GM18520 (cell line): ENCODE results near the gene SEBOX.
A peak's percentile ranks its signal among the peaks of the same experiment; 100 is the strongest.

Experiments
- ATAC-seq: cut with Tn5 transposase; IDR thresholded peaks from one replicate; pipeline ENCODE4 v1.9.1; 2021; ENCODE audit not compliant: unreplicated experiment

SEBOX gene

GRCh38 chr17:28369684-28370034 is 4.7 kb upstream of the SEBOX start:
- ATAC-seq, result no peak

GRCh38 chr17:28368915-28369683 is 4.1 kb upstream of the SEBOX start:
- ATAC-seq, result no peak

- no peak for ATAC-seq
Measured at GRCh38 chr17:28368306-28368831, 3.4 kb upstream of the SEBOX start.

- ATAC-seq, result no peak
Measured at GRCh38 chr17:28367641-28368305, 2.8 kb upstream of the SEBOX start.

GRCh38 chr17:28366605-28367004 is 1.6 kb upstream of the SEBOX start:
- no peak for ATAC-seq

GRCh38 chr17:28365487-28365886 is 488 bp upstream of the SEBOX start:
- ATAC-seq, result no peak

GRCh38 chr17:28363776-28364650 is 986 bp downstream of the SEBOX start:
- ATAC-seq, result no peak

DNA sequence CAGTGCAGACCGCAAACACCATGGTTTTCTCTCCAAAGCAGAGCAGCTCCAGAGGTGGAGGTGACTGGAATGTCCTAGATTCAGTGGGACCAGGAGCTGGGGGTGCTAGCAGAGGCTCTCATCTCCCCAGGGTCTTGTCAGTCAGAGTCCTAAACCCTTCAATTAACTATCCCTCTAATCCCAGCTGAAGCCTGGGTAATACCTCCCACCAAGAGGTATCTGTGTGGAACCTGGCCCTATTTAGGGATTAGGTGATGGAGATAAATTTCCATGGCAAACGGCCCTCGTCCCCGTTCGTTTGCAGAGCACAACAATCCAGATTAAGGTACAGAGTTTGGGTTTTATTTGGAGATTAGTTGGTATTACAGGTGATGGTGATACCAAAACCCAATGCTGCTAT is 1.8 kb downstream of the SEBOX start:
- no peak for ATAC-seq

- ATAC-seq, result no peak
Measured at GRCh38 chr17:28357901-28358197, 7.2 kb downstream of the SEBOX start.

GRCh38 chr17:28357061-28357900 is 7.7 kb downstream of the SEBOX start, which contains the start of gene POLDIP2:
Gene POLDIP2, minus strand, starts transcription at chr17:28357527. Its CDS starts 79 bp downstream, at chr17:28357448.
- ATAC-seq, result peak; percentile 90

DNA sequence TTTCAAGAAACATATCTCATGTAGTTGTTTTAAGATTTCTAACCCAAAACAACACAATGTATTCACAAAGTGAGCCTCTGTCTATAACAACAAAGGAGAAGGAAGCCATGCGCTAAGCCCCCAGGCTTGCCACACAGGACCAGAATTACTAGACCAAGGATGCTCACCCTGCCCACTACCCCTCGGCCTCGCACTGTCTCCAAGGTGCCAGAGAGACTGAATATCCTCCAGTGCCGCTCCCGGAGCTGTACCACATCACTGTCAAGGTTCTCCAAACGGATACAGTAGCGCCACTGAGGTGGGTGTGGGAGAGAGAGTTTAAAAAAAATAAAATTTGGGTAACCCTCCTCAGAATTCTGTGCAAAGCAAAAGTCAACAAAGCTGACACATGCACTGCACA is 14.7 kb downstream of the SEBOX start:
- ATAC-seq, result no peak

- ATAC-seq, result no peak
Measured at GRCh38 chr17:28348979-28349378, 16.0 kb downstream of the SEBOX start.

DNA sequence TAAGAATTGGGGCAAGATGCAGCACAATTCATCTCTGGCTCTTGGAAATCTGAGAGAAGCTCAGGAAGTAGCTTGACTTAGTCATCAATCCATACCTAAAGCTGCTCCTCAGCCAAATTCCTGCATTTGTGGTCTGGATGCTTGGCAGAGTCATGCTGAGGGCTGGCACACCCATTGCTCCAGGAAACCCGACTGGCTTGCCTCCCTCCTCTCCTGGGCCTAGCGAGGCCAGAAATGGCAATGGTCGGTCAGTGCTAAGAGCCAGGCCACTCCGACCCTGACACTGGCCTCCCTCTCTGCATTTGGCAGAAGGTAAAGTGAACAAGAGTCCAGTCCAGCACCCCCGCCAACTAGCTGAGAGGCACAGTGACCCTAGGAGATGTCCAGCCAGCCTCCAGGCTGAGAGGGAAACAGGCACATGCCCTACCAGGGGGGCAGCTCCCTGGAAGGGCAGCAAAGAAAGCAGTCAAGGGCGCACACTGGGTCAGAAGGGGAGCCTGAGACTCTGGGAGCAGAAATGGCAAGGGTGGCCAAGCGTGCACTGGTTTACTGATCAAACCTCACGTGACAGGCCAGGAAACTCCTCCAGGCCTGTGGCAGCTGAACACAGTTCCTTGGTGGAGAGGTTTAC is 17.6 kb downstream of the SEBOX start:
- no peak for ATAC-seq

DNA sequence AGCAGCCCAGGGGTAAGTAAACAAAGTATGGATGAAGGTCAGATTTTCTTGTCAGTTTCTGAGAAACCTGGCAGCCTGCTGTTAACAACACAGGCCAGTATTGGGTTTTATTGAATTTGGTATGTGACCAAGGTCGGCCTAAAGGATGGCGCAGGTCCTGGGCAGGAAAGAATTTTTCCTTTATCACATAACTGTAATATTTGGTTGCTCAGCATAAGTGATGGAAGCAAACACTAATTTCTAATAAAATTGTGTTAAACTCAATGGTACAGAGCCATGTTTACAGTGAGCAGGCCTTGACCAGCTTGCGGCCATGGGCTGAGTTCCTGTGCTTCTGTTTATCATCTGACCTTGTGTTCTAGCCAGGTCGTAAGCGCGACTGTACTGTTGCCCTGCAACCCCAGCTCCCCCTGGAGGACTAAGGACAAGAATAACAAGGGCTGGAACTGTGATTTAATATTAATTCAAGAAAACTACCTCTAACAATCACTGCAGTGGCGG is 18.2 kb downstream of the SEBOX start:
- no peak for ATAC-seq

DNA sequence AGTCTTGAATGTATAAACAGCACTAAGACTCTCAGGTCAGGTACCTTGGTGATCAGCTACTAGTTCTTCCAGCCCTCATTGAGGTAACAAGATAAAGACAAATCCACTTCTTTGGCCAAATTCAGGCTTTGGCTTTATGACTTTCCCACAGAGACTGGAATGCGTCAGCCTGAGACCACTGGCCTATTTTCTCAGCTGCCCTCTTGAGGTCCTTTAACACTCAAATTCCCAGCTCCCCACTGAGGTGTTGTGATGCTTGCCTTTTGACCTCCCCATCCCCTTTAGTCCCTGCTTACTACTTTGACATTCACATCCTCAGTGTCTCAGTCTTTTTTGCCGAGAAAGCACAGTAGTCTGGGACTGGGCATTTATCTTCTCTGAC is 18.8 kb downstream of the SEBOX start:
- no peak for ATAC-seq

DNA sequence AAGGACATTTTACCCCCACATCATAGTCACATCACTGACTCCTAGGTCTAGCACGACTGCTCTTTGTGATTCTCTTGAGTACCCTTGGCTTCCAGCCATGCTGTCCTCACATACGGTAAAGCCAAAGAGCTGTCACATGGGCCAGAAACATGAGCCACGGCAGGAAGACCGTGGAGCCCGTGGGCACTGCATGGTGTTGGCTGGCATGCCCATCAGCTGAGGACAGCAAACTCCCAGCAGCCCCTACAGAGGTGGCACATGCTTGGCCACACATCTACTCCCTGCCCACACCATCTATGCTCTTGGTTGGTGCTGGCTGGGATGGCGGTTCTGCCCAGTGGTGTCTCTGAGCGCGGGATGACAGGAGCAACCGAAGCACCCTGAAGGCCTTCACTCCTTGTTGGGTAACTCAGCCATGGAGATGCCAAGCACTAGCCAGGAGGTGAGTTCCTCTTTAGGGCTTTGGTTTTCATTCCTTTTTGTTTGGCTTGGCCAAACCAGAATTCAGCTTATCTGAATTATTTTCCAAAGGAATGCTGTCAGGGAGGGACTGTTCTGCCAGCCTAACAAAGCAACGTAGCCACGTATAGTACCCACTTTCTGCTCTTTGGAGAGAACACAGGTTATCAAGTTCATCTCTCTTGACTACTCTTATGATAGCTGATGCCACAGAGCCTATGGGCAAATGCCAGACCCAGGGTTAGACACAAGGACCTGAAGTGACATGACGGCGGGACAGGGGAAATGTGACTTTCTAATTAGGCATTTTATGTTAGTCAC is 19.4 kb downstream of the SEBOX start:
- ATAC-seq, result no peak

DNA sequence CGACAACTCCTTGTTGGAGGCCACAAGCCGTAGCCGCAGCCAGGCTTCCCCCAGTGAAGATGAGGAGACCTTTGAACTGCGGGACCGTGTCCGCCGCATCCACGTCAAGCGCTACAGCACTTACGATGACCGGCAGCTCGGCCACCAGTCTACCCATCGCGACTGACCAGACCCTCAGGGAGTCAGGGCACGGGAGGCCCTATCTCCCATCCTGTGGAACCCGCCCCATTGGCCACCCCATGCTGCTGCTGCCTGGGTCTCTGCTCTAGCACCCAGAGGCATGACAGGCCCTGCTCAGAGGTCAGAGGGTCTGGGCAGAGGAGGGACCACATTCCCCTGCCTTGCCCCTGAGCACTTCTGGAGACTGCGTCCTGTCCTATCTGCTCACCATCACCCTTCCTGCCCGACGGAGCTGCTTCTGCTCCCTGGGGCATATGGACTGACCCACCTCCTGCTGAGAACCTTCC is 20.5 kb downstream of the SEBOX start:
- ATAC-seq, result no peak

GRCh38 chr17:28344011-28344410 is 21.0 kb downstream of the SEBOX start:
- ATAC-seq, result no peak

- ATAC-seq, result no peak
Measured at GRCh38 chr17:28343491-28343932, 21.5 kb downstream of the SEBOX start.
